Fibroblast of mammary gland (primary cell): ENCODE data around the gene SEPTIN6.
A peak's percentile ranks its signal among the peaks of the same experiment; 100 is the strongest.

Experiments used
- DNase-seq: peaks from one replicate; pipeline ENCODE4 v3.0.0-alpha.2; 2010; ENCODE audit warnings: low read depth
- H3K4me3 ChIP-seq: 2 replicates; pipeline ENCODE4 v1.5.1; 2011; ENCODE audit warnings: low read depth, mild to moderate bottlenecking, low read length, moderate library complexity; ENCODE audit not compliant: control insufficient read depth
- TF ChIP-seq, protein P1 (sequence below): conservative IDR thresholded peaks from 2 replicates; pipeline ENCODE4 v1.5.1; 2011; ENCODE audit warnings: low read depth, low read length, inconsistent platforms; ENCODE audit not compliant: control insufficient read depth, insufficient read depth

SEPTIN6 gene

GRCh38 chrX:119698845-119699244 is 5.9 kb upstream of the SEPTIN6 start:
- TF ChIP-seq, protein P1, sequence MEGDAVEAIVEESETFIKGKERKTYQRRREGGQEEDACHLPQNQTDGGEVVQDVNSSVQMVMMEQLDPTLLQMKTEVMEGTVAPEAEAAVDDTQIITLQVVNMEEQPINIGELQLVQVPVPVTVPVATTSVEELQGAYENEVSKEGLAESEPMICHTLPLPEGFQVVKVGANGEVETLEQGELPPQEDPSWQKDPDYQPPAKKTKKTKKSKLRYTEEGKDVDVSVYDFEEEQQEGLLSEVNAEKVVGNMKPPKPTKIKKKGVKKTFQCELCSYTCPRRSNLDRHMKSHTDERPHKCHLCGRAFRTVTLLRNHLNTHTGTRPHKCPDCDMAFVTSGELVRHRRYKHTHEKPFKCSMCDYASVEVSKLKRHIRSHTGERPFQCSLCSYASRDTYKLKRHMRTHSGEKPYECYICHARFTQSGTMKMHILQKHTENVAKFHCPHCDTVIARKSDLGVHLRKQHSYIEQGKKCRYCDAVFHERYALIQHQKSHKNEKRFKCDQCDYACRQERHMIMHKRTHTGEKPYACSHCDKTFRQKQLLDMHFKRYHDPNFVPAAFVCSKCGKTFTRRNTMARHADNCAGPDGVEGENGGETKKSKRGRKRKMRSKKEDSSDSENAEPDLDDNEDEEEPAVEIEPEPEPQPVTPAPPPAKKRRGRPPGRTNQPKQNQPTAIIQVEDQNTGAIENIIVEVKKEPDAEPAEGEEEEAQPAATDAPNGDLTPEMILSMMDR, result peak; percentile 69
- no peak overlapping the region for H3K4me3 ChIP-seq
- peak; percentile 73 for DNase-seq

DNA sequence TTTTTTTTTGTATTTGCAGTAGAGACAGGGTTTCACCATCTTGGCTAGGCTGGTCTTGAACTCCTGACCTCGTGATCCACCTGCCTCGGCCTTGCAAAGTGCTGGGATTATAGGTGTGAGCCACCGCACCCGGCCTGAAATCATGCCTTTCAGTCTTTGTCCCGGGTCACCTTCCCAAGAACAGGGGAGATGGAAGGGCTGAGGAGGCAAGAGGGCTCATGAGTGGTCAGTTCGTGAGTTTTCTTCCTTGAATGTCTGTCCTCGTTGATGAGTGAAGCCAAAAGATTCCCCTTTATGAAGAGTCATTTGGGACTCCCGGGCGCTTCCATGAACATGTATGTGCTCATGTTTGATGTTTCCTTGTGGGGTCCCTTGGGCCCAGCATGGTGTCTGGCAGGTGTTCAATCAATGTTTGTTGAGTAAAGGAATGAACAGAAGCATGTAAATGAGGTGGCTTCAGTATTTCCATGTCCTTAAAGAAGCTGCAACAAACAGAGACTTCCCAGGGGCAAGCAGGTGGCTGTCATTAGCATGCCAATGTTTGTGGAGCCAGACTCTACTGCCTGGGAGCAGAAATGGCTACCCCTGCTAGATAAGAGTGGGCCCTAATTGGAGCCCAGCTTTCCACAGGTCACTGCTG is 3.4 kb upstream of the SEPTIN6 start:
- TF ChIP-seq, protein P1, result no peak
- no peak for DNase-seq
- no peak overlapping the region for H3K4me3 ChIP-seq

- DNase-seq, result no peak
- no peak overlapping the region for H3K4me3 ChIP-seq
- TF ChIP-seq, protein P1, result no peak
These were observed 2.6 kb upstream of the SEPTIN6 start for GRCh38 chrX:119695535-119696050.

GRCh38 chrX:119694601-119695534 is 1.9 kb upstream of the SEPTIN6 start:
- no peak for DNase-seq
- H3K4me3 ChIP-seq, result no peak overlapping the region
- TF ChIP-seq, protein P1, result no peak

DNA sequence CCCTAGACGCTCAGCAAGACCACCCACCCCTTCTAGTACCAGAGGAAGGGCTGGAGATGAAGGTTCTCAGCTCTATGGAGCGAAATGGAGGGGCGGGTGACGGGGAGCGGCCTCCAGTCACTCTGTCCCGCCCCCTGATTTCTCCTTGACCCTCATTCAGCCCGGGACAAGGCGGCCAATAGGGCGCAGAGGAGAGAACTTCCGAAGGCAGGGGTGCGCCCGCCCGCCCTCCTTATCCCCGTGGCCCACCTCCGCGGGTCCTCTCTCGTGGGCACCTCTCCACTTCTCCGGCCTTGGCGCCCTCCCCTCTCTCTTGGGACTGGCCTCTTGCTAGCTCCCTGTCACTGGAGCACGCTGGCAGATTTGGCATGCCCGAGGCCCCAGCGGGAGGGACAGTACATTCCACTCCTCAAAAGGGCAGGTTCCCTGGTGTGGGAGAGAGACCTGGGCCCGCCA is 1.1 kb upstream of the SEPTIN6 start:
- no peak overlapping the region for H3K4me3 ChIP-seq
- TF ChIP-seq, protein P1, result no peak
- DNase-seq, result no peak

DNA sequence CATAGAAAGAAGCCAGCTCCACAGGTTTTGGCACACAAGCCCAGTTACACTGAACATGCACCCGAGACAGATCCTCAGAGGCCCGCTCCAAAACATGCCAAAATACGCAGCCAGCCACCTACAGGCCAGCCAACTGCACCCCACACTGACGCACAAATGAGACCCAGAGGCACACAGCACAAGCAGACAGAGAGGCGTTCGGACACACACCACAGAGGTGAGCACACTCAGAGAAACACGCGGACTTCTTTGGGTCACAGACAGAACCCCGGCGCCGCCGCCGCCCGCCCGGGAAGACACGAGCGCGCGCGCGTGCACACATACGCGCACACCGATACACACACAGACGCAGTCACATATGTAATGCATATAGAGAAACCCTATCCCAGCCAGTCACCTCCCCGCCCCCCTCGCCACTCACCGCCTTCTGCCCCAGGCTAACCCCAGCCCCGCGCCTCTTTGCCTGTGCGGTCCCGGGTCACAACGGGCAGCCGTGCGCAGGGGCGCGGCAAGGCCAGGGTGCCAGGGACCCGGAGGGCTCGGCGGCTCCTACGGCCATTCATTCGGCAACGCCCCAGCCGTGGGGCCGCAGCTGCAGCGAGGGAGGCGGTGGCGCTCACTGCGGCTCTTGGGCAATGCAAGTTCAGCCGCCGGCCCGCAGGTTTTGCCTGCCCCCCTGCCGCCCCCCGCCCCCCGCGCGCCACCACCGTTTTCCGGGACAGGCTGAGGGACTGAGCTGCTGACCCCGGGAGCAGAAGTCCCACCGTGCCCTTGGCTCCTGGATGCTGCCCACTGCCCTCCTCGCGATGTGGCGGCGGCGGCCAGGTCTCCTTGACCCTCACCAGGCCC is 553 bp downstream of the SEPTIN6 start:
- peak overlapping the region; percentile 59 for H3K4me3 ChIP-seq
- DNase-seq, result peak; percentile 64
- TF ChIP-seq, protein P1, result no peak
